IMR-90 (cell line): ENCODE results near the gene ANG. TPM values are rescaled to one million over a fixed set of nuclear protein-coding genes. Genes with fewer than 3 reads are reported as not detected.

Experiments
- ATAC-seq: fragments of 200-7000 bp; cut with Tn5 transposase; 2 replicates; pipeline ENCODE4 v1.9.1; 2020; ENCODE audit warnings: low read depth, mild to moderate bottlenecking, moderate library complexity
- BruUV-seq: library from RNA; stranded (reverse); fragments of 400-500 nt; replicated peaks from 2 replicates; lab custom pipeline; 2021; lab: Mats Ljungman, UMichigan
- CTCF ChIA-PET: fragments of 300-600 bp; formaldehyde crosslinking; extraction: SDS; loops from one replicate; lab custom pipeline; 2021; ENCODE audit warnings: antibody characterized with exemption; lab: Yijun Ruan, JAX
- POLR2A ChIA-PET: fragments of 300-600 bp; sonication (Branson Sonifier 250); formaldehyde crosslinking; loops from one replicate; lab custom pipeline; 2022; ENCODE audit warnings: antibody characterized with exemption; ENCODE audit not compliant: unreplicated experiment; lab: Charles Lee
- DNase-seq: peaks from one replicate; pipeline ENCODE4 v3.0.0; 2013
- H2AFZ ChIP-seq: replicated peaks from 2 replicates; pipeline ENCODE3; 2013; ENCODE audit warnings: low read length, mild to moderate bottlenecking; ENCODE audit not compliant: poor library complexity
- H2AK5ac ChIP-seq: 2 replicates; pipeline ENCODE4 v1.6.1; 2013; ENCODE audit warnings: low read depth, low read length, inconsistent platforms
- H2AK9ac ChIP-seq: replicated peaks from 2 replicates; pipeline ENCODE3; 2013; ENCODE audit warnings: mild to moderate bottlenecking, low read depth, low read length, moderate library complexity; ENCODE audit not compliant: poor library complexity
- H2BK120ac ChIP-seq: 2 replicates; pipeline ENCODE4 v1.6.1; 2013; ENCODE audit warnings: low read depth, low read length, inconsistent platforms
- H2BK15ac ChIP-seq: 3 replicates; pipeline ENCODE4 v1.6.1; 2013; ENCODE audit warnings: low read depth, low read length, inconsistent platforms
- H2BK20ac ChIP-seq: 2 replicates; pipeline ENCODE4 v1.6.1; 2013; ENCODE audit warnings: low read depth, mild to moderate bottlenecking, inconsistent platforms, low read length, moderate library complexity
- H2BK5ac ChIP-seq: 2 replicates; pipeline ENCODE4 v1.6.1; 2013; ENCODE audit warnings: mild to moderate bottlenecking, low read depth, low read length, inconsistent platforms; ENCODE audit not compliant: poor library complexity, severe bottlenecking
- H3K14ac ChIP-seq: replicated peaks from 2 replicates; pipeline ENCODE4 v1.6.1; 2013; ENCODE audit warnings: low read depth, low read length, inconsistent platforms
- H3K18ac ChIP-seq: 2 replicates; pipeline ENCODE4 v1.6.1; 2013; ENCODE audit warnings: low read depth, low read length, control low read depth
- H3K23ac ChIP-seq: 2 replicates; pipeline ENCODE4 v1.6.1; 2013; ENCODE audit warnings: low read depth, low read length, inconsistent platforms
- H3K27ac ChIP-seq: 2 replicates; pipeline ENCODE4 v1.5.1; 2013; ENCODE audit warnings: mild to moderate bottlenecking, control low read depth, low read length; ENCODE audit not compliant: insufficient read depth
- H3K27me3 ChIP-seq: 2 replicates; pipeline ENCODE4 v1.6.1; 2013; ENCODE audit warnings: low read length; ENCODE audit not compliant: control insufficient read depth, insufficient read depth
- H3K36me3 ChIP-seq: 2 replicates; pipeline ENCODE4 v1.6.1; 2013; ENCODE audit warnings: low read length, mixed read lengths; ENCODE audit not compliant: control insufficient read depth, insufficient read depth
- H3K4ac ChIP-seq: 2 replicates; pipeline ENCODE4 v1.6.1; 2013; ENCODE audit warnings: low read depth, low read length, inconsistent platforms
- H3K4me1 ChIP-seq: 2 replicates; pipeline ENCODE4 v1.6.1; 2013; ENCODE audit warnings: low read length, mixed read lengths; ENCODE audit not compliant: control insufficient read depth, insufficient read depth
- H3K4me2 ChIP-seq: 2 replicates; pipeline ENCODE4 v1.6.1; 2013; ENCODE audit warnings: low read depth, mild to moderate bottlenecking, control low read depth, low read length, moderate library complexity
- H3K4me3 ChIP-seq: 2 replicates; pipeline ENCODE4 v1.5.1; 2013; ENCODE audit warnings: low read depth, mild to moderate bottlenecking, control low read depth, low read length, moderate library complexity; ENCODE audit not compliant: insufficient read depth
- H3K56ac ChIP-seq: 2 replicates; pipeline ENCODE4 v1.6.1; 2013; ENCODE audit warnings: low read length, inconsistent platforms; ENCODE audit not compliant: insufficient read depth; ENCODE audit errors: extremely low read depth
- H3K79me1 ChIP-seq, 2 experiments: 2 replicates each; pipeline ENCODE4 v1.6.1; 2013; ENCODE audit warnings: low read length in 2 of 2, inconsistent platforms in 1 of 2, low read depth in 1 of 2
- H3K9ac ChIP-seq: 2 replicates; pipeline ENCODE4 v1.6.1; 2013; ENCODE audit warnings: low read depth, low read length, control low read depth
- H3K9me1 ChIP-seq: 2 replicates; pipeline ENCODE4 v1.6.1; 2013; ENCODE audit warnings: low read length, inconsistent platforms; ENCODE audit not compliant: insufficient read depth
- H3K9me3 ChIP-seq: 2 replicates; pipeline ENCODE4 v1.6.1; 2013; ENCODE audit warnings: low read length; ENCODE audit not compliant: control insufficient read depth, insufficient read depth
- H4K20me1 ChIP-seq: 2 replicates; pipeline ENCODE4 v1.6.1; 2013; ENCODE audit warnings: low read length, inconsistent platforms; ENCODE audit not compliant: insufficient read depth
- H4K5ac ChIP-seq: 2 replicates; pipeline ENCODE4 v1.6.1; 2013; ENCODE audit warnings: mild to moderate bottlenecking, low read depth, low read length, control low read depth
- H4K8ac ChIP-seq, 2 experiments: 2 replicates each; pipeline ENCODE4 v1.6.1; 2013; ENCODE audit warnings: low read depth in 2 of 2, low read length in 2 of 2, control low read depth in 1 of 2, inconsistent platforms in 1 of 2
- H4K91ac ChIP-seq: 2 replicates; pipeline ENCODE4 v1.6.1; 2013; ENCODE audit warnings: low read depth, low read length, inconsistent platforms; ENCODE audit not compliant: insufficient read depth
- BHLHE40 ChIP-seq: fragments of 150-350 bp; IDR thresholded peaks from 2 replicates; pipeline ENCODE4 v1.6.1; 2016; ENCODE audit warnings: mild to moderate bottlenecking, low read depth, low read length
- CHD1 ChIP-seq: IDR thresholded peaks from 2 replicates; pipeline ENCODE4 v1.6.1; 2012; ENCODE audit warnings: low read depth, low read length, improper control_type of control experiment
- ELK1 ChIP-seq: fragments of 150-350 bp; IDR thresholded peaks from 2 replicates; pipeline ENCODE4 v1.6.1; 2016; ENCODE audit warnings: low read depth, mild to moderate bottlenecking, low read length, moderate library complexity, borderline replicate concordance
- MAFK ChIP-seq: IDR thresholded peaks from 2 replicates; pipeline ENCODE4 v1.6.1; 2012; ENCODE audit warnings: low read depth, low read length, improper control_type of control experiment
- MXI1 ChIP-seq: IDR thresholded peaks from 2 replicates; pipeline ENCODE4 v1.6.1; 2012; ENCODE audit warnings: low read depth, mild to moderate bottlenecking, low read length, moderate library complexity, borderline replicate concordance
- POLR2A ChIP-seq: IDR thresholded peaks from 2 replicates; pipeline ENCODE4 v1.6.1; 2012; ENCODE audit warnings: mild to moderate bottlenecking, low read depth, low read length
- RAD21 ChIP-seq: IDR thresholded peaks from 2 replicates; pipeline ENCODE4 v1.6.1; 2012; ENCODE audit warnings: low read length, improper control_type of control experiment
- RFX5 ChIP-seq: IDR thresholded peaks from 2 replicates; pipeline ENCODE4 v1.8.0; 2012; ENCODE audit warnings: low read depth, mild to moderate bottlenecking, low read length, moderate library complexity
- WGBS, 2 experiments: methylation state at CpG; one replicate each; pipeline versions ENCODE4 v1.1.5 to v1.1.7; 2013; ENCODE audit warnings: missing lambda C conversion rate in 2 of 2; ENCODE audit not compliant: insufficient read length in 1 of 2; ENCODE audit errors: extremely low coverage in 2 of 2; 5-methylcytosine and 5-hydroxymethylcytosine counted together
- dilution Hi-C: fragments of 300-500 bp; cut with HindIII; formaldehyde crosslinking; loops from one replicate; pipeline ENCODE4 v1.14.3; 2018; ENCODE audit warnings: low sequenced_read_pairs; ENCODE audit not compliant: unreplicated experiment
- in situ Hi-C: fragments of 300-500 bp; cut with MboI; formaldehyde crosslinking; loops from 3 replicates; pipeline ENCODE4 v1.14.3; 2019; ENCODE audit warnings: low sequenced_read_pairs, inconsistent platforms, mixed read lengths
- intact Hi-C: fragments of 100-400 bp; cut with micrococcal nuclease; formaldehyde crosslinking; loops from 2 replicates; pipeline ENCODE4 v1.10.0; 2022
- polyA plus RNA-seq, 3 experiments: library from polyadenylated mRNA; depleted of rRNA; stranded (reverse); fragments of >200 nt; gene quantifications; 2 replicates each; pipeline ENCODE4 v1.2.3, GENCODE V29; 2012; ENCODE audit warnings: low replicate concordance in 1 of 3
- total RNA-seq: library from RNA; depleted of rRNA; stranded (reverse); fragments of >200 nt; gene quantifications from 2 replicates; pipeline ENCODE4 v1.2.3, GENCODE V29; 2012

The ANG gene
- total and polyA plus RNA-seq, 2 of the 4 experiments (the other 2 are of a cell fraction) = 3.6 to 4.7 TPM

GRCh38 chr14:20719777-20720176, 31.2 kb downstream of the ANG start:
- dilution Hi-C loops = no loop called here
- ChIA-PET POLR2A (no interaction called here), CTCF (no interaction called here)
- Histone ChIP-seq H4K5ac (no peak overlapping the region), H2AK5ac (no peak overlapping the region), H4K20me1 (no peaks in the 10 kb centered on the region), H3K27me3 (peaks cover 15% of the 10 kb centered on the region), H3K27ac (no peak overlapping the region), H3K9me3 (no peaks in the 10 kb centered on the region), H3K56ac (no peak overlapping the region), H2BK5ac (no peak overlapping the region), H4K91ac (no peak overlapping the region), H2BK20ac (no peak overlapping the region), H3K4ac (no peak overlapping the region), H3K9ac (no peak overlapping the region), H3K18ac (no peak overlapping the region), H2AK9ac (no peak overlapping the region), H4K8ac (no peak overlapping the region), H3K4me2 (no peak overlapping the region), H2AFZ (no peak overlapping the region), H3K9me1 (no peaks in the 10 kb centered on the region), H3K4me1 (no peaks in the 10 kb centered on the region), H2BK120ac (no peak overlapping the region), H3K36me3 (no peaks in the 10 kb centered on the region), H3K79me1 (no peaks in the 10 kb centered on the region), H3K14ac (no peak overlapping the region), H2BK15ac (no peak overlapping the region), H3K23ac (no peak overlapping the region), H3K4me3 (no peak overlapping the region)
- DNase-seq (no peak), ATAC-seq (no peak)
- in situ Hi-C loops = no loop called here
- intact Hi-C loops = no loop called here
- BruUV-seq = no TSS peak
- WGBS, 2 experiments = 40% methylated on average over 1 of the region's 4 CpGs; no CpG with 5 or more reads in 1 of the 2 experiments
- TF ChIP-seq CHD1 = no peak
- no peak for TF ChIP-seq MAFK
- no peak for TF ChIP-seq RFX5
- TF ChIP-seq BHLHE40 = no peak
- TF ChIP-seq ELK1 = no peak
- no peak for TF ChIP-seq POLR2A
- TF ChIP-seq MXI1 = no peak
- TF ChIP-seq RAD21 = no peak
